Activated CD4-positive, alpha-beta T cell treated with anti-CD3 and anti-CD28 coated beads for 24 hours (primary cell): Measurements from ENCODE around the gene ZYX.
"Not testable (repeated sequence)": the region's sequence is repeated elsewhere in the genome, so short reads cannot be mapped to it uniquely, and the experiment has no call there.

Source experiments
- DNase-seq, 2 donors: peaks; one replicate each; pipeline ENCODE4 v3.0.0-alpha.2; 2020; ENCODE audit warnings: low read depth in 2 of 2

ZYX gene

DNA sequence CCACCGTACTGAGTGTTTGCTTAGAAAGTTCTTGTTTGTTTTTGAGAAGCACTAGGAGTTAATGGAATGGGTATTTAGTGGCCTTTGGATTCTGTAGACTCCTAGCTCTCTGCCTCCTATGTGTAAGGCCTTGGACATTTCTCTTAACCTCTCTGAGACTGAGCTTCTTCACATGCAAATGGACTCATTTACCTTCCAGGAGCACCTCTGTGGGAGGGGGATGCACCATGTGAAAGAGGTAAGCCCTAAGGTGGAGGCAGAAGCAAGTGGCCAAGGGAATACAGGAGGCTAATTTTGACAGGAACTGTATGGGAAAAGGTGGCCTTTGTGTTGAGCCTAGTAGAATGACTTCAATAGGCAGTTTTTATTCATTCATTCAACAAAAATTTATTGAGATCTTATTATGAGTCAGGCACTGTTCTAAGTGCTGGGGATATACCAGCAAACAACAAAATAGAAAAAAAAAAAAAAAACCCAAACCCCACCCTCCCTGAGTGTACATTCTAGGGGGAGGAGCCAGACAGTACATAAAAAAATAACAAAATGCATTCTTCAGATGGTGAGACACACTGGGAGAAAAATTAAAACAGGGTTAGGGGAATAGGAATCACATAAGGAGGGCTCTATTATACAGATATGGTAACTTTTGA, 36.7 kb downstream of the ZYX start:
- no peak for DNase-seq

DNA sequence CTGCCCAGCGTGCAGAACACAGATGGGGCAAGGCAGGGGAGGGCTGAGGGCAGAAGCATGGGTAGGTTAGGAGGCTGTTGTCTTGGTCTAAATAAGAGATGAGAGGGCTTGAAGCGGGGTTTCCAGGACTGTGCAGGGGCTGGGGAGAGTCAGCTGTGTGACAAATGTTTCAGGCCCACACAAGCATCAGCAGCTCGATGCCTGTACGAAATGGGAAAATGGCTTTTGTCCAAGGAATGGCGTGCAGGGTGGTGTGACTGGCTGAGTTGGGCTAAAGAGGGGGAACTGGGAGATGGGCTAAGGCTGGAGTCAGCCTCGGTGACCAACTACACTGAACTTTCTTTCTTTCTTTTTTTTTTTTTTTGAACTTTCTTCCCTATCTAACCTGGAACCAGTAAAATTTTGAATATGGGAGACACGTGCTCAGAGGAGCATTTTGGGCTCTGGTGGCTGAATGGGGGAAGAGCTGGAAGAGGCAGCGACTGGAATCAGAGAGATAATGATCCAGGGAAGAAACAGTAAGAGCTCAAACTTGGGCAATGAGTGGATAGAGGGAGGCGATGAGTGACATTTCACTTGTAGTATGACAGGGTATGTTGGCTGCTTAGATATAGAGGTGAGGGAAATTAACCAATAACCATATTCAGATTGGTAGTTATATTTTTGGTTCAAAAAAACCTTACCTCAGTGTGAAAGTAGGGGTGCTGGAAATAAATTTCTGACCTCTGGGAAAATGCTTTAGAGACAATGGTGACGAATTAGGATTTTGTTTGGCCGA, 37.7 kb downstream of the ZYX start:
- DNase-seq: no peak

DNA sequence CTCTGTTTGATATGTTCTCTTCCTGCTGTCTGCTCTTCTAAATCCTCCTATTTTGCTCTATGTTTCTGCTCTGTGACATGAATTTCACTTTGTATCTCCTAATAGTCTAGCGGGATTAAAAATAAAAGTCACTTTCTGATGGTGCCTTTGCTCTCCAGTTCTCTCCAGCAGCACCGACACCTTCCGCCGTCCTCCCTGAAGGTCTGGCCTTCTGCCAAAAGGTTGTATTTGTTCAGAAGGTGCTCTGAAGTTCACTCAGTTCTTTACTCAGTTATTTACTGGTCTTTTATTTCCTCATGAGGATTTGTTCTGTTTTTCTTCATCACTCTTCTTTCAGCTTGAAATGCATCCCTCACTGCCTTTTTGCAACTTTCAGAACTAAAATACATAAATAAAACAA, 38.7 kb downstream of the ZYX start:
- DNase-seq: no peak

DNA sequence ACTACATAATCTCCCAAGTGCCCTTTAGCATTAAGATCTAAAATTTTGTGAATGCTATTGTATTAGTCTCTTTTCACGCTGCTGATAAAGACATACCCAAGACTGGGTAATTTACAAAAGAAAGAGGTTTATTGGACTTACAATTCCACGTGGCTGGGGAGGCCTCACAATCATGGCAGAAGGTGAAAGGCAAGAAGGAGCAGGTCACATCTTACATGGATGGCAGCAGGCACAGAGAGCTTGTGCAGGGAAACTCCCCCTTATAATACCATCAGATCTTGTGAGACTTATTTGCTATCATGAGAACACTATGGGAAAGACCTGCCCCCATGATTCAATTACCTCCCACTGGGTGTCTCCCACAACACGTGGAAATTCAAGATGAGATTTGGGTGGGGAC, 39.5 kb downstream of the ZYX start:
- DNase-seq: not testable (repeated sequence)

DNA sequence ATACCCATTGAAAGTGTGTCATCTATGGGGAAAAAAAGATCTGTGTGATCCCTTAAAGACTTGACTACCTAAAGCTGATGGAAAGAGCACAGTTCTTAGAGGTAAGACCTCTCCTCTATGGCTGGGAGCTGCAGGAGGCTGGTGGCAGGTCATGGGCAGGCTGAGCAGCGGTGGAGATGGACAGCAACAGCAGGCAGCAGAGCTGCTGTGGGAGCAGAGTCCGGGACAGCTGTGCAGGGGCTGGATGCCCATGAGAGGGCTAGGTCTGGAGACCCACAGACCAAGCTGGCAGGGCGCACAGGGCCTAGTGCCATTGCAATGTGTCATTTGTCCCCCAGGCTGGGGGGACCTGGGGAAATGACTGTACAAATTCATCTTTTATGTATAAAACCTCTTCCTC, 40.9 kb downstream of the ZYX start:
- no peak for DNase-seq

DNA sequence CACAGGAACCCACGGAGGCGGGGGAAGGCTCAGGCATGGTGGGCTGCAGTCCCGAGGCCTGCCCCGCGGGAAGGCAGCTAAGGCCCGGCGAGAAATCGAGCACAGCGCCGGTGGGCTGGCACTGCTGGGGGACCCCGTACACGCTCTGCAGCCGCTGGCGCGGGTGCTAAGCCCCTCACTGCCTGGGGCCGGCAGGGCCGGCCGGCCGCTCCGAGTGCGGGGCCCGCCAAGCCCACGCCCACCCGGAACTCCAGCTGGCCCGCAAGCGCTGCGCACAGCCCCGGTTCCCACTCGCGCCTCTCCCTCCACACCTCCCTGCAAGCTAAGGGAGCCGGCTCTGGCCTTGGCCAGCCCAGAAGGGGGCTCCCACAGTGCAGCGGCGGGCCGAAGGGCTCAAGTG, 43.3 kb downstream of the ZYX start:
- not testable (repeated sequence) for DNase-seq

DNA sequence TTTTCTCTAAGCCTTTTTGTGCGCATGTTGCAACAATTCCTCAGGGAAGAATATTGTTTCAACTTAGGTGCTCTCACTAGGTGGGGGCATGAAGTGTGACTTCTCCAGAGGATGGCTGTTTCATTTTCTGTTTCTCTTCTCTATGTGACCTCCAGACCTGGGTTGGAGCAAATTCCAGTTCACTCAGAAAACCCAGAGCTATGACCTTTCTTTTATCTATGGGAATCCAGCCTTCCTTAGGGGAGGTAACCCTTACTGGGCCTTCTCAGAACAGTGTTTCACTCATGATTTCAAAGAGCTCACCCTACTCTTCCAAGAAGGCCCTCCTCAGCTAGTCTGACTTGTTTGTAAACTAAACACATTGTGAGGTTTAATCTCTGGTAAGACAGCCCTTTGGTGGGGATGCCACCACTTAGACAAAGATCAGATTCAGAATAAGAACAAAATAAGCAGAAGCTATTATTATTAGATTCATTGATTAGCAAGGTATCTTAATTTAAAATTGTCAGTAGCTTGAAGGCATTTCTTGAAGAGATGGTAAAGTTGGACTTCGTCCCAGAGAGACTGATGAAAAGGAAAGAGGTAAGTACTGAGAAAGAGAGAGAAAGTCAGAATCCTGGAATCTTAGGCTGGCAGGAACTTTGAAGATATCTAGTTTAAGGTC, 45.5 kb downstream of the ZYX start:
- DNase-seq: no peak

DNA sequence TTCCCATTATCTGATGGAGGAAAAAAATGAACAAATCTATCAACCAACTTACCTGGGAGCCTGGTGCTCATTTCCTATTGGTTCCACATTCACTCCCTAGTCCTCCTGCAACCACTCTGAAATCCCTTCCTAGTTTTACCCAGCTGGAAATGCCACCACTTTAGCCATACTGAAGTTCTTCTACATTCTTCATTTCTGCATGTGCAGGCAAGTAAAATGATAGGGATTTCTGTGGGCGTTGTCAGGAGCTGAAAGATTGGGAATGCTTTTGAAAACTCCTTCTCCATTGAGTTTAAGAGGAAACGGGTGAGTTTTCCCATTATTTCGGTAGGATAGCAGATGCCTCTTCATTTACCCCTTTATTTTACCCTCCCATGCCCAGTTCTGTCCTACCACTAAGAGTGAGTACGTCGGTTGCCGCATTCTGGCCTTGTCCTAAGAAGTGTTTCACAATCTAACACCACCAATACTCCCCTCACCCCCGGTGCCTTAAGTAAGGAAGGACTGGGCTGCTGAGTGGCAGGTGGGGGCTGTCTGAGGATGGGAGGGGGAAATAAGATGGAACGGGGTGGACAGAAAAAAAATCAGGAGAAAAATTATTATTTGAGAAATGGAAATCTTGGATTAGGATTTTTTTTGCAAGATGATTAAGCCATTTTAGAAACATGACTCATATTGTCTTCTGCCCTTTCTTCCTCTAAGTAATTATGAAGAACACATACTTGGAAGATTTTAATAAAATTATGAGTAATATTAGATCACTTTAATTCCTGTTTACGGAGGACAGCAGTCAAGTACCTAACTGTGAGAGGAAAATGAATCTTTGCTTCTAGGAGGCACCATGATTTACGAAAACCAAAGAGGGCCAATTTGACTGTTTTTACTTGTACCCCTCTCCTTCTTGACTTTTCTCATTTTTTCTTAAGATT, 48.9 kb downstream of the ZYX start:
- no peak for DNase-seq

DNA sequence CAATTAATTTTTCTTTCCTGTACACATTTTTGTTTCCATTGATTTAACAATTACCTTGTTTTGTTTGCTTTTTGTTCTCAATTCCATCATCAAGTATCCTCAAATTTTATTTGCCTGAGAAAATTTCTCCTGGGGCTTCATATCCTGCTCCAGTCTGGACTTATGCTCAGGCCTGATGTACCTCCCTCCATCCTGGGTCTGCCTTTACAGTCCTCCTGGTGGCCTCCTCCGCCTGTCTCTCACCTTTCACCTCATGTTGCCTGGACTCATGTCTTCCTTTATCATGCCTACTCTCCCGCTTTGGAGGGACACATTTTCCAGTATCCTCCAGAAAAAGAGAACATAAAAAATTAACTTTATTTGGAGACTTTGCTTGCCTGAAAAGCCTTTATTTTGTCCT, 50.0 kb downstream of the ZYX start:
- DNase-seq: no peak

DNA sequence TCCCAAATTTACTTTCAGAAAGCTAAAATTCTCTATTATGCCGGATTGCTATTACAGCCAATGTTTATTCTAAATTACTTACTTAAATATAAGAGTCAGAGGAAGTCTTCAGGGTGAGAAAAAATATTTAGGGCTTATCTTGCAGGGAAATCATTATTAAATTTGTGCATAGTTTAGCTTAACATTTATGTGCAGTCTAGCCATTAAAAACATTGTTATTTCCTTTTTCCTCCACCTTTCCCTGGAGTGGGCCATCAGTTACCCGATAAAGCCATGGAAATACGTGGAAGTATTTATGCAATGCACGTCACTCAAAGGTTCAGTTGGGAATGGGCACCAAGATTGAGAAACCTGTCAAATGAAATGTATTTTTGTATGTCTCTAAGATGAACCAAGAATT, 52.6 kb downstream of the ZYX start:
- DNase-seq: no peak

DNA sequence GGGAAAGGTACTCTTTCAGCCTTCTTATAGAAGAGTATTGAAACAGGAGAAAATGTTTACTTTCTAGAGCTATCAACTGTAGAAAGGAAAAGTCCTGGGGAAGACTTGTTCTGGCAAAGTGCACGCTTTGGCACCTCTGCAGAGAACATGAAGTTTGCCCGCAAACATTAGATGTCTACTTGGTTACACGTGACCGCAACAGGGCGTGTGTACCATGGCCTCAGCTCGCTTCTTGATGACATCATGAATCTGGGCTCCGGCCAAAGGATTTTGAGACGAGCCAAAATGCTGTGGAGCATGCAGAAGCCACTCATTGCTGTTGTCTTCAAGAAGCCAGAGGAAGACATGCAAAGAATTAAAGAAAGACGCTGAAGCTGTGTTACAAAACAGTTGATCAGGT, 53.5 kb downstream of the ZYX start:
- DNase-seq: no peak

DNA sequence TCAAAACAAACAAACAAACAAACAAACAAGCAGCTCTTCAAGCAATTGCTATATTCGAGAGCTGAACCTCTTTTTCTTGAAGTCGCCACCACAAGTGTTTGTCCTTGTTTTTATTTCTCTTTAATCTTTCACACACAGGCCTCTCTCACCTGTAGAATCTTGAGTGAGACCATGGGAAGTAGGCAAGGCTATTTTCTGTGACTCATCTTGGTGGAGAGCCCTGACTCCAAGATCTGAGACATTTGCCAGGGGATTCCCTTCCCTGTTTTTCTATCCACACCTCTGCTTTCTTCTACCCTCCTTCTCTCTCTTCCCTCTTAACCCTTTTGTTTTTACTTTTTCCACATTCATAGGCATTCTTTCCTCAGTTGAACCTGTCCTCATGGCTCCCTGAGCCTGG, 54.1 kb downstream of the ZYX start:
- DNase-seq: no peak

DNA sequence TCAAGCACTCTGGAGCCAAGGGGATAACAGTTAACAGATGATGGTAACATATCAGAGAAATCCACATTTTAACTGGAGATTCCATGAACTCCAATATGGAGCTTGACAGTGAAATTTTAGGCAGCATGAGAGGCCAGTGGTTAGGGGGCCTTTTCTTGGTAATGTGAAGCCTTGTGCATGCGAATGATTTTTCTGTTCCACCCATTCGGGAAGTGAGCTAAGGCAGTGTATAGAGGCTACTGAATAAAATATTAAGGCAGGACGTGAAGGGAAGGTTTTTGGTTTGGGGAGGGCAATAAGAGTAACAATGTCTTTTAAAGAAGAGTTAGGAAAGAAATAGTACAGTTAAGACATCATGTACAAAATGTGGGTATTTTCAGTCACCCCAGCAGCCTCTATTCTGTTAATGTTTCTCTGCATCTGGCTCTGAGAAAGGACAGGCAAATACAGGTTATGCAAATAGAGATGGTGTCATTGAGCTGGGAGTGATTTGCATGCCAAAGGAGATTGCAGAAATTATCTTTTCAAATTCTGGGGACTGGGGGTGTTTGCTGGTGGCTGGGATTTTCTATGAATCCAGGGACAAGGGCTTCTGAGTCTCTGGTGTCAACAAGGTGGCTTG, 55.3 kb downstream of the ZYX start:
- no peak for DNase-seq

DNA sequence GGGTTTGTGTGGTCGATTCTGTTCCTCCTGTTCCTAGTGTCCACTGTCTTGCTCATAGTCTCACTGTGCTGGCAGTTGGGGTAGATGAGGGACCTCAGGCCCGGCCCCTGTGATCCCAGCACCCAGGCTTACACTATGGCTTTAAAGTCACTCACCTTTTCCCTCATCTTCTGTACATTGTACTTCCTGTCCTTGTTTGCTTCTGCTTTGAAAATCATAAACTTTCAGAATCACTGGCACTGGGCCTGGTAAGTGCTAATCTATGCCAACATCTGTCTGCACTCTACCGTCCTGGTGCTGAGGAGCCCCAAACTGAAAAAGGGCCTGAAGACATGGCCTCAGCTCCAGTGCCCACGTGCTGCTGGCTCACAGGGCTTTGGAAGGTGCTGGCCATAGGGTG, 56.4 kb downstream of the ZYX start:
- no peak for DNase-seq

DNA sequence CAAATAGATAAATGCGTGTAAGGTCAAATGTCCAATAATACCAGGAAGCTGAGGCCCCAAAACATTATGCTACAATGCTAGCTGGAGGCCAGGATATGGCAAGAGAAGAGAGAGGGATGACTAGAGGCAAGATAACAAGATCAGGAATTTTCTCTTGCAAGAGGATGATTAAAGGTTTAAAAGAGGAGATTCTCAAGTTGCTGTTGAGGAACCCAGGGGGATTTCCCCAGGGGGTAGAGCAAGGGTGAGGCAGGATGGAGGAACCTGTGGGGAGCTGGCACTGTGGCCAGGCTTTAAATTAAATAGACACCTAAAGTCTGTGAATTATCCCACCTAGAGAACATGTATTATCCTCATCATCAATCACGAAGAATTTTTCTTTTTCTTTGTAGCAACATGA, 58.7 kb downstream of the ZYX start:
- DNase-seq: no peak
